HUDEP-2 (cell line): ENCODE measurements around the gene DDB1.

Experiments used
- DNase-seq, 76 experiments: peaks; one replicate each; lab custom pipeline; 2025; ENCODE audit not compliant: unreplicated experiment in 76 of 76; lab: John Stamatoyannopoulos, UW

The DDB1 gene

DNA sequence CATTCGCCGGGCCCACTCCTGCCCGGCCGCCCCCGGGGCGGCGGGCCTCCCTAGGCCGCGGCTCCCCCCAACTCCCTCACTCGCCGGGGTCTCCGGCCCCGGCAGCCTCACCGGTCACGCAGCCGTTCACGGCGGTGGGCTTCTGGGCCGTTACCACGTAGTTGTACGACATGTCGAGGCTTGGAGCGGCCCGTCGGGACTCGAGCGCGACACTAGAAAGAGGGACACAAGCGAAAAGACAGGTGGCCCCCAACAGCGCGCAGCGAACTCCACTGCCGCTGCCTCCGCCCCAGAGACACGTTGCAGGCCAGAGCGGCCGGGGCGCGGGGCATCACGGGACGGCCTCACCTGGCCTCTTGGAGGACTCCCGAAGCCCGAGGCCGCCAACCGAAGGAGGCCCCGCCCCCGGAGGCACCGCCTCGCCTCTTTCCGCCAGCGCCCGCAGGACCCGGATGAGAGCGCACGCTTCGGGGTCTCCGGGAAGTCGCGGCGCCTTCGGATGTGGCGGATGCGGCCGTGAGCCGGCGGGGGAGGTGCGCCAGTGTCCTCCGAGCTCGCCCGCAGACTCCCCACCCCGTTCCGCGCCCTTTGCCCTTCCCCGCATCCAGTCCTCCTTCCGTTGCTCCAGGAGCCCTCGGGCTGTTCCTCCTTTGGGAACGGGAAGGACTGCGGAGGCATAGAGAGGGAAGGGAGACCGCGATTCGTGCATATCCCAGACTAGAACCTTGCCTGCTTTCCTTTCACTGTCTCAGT is at the start of gene DDB1, which contains the start of gene TKFC:
Gene DDB1 (minus strand): TSS at position 309 of the 753 bp plus-strand sequence. CDS start 137 bp downstream, at position 172.
Gene TKFC (plus strand): TSS at position 432 of the 753 bp plus-strand sequence. CDS start 1,501 bp downstream, outside the sequence.
- peak in 74 of 76 experiments; percentile 45 to 95 (median 85) for DNase-seq

DNA sequence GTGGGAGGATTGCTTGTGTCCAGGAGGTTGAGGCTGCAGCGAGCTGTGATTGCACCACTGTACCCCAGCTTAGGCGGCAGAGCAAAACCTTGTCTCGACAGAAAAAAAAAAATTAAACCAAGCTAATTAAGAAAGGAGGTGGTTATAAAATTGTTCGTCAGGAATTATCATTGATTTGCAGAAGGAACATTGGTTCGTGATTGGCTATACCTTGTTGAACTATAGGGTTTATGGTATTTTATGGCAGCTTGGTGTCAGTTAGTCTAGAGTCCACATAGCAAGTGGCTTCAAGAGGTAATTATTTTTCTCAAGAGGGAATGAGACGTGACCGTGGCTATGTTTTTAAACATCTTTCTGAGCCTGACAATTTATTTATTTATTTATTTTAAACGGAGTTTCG is 48.0 kb upstream of the DDB1 start:
- DNase-seq = no peak

DNA sequence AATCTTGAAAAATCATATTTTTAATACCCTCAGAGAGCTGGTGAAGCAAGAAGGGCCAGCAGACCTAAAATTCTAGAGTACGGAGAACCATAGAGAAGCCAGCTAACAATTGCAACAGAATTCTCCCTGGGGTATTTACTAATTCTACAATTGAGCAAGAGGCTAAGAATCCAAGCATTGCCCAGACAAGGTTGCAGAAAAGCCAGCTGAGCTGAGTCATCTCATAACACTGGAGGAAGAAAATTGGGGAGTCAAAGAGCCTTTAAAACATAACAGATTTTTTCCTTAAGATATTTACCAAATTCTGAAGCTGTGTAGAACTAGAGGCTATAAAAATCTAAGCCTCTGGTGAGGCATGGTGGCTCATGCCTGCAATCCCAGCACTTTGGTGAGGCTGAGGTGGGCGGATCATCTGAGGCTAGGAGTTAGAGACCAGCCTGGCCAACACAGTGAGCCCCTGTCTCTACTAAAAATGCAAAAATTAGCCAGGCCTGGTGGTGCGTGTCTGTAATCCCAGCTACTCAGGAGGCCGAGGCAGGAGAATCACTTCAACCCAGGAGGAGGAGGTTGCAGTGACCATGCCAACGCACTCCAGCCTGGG is 45.9 kb upstream of the DDB1 start:
- DNase-seq = no peak

DNA sequence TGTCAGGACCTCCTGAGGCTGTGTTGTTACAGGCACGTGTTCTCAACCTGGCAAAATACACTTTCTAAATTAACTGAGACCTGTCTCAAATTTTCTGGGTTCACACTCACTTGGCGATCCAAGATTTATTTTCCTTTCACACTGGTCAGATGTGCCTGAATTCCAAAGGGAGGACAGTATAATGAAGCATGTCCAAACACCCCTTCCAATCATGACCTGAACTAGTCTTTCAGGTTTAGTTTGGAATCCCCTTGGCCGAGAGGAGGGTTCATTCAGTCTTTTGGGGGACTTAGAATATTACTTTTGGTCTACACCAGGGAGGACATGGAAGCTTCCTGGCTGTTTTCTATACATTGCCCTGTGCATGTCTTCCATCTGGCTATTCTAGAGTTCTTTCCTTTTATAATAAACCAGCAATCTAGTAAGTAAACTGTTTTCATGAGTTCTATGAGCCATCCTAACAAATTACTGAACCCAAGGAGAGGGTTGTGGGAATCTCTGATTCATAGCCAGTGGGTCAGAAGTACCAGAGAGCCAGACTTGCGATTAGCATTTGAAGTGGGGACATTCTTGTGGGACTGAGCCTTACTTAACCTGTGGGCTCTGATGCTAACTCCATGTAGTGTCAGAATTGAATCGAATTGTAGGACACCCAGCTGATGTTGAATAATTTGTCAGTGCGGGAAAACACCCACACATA is 44.7 kb upstream of the DDB1 start:
- DNase-seq = no peak

DNA sequence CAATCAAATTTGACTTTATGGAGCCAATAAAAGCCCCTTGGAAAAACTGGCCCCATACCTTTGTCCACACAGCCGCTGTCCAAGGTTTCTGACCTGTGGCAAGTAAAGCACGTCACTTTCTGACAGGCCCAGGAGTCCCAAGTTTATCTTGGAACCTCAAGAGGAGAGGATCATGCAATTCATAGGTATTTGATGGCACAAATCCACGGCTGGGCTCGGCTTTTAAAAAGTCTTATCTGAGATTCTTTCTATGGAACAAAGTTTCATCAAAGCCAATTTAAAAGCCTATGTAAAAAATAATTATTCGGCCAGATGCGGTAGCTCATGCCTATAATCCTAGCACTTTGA is 42.8 kb upstream of the DDB1 start:
- no peak for DNase-seq

DNA sequence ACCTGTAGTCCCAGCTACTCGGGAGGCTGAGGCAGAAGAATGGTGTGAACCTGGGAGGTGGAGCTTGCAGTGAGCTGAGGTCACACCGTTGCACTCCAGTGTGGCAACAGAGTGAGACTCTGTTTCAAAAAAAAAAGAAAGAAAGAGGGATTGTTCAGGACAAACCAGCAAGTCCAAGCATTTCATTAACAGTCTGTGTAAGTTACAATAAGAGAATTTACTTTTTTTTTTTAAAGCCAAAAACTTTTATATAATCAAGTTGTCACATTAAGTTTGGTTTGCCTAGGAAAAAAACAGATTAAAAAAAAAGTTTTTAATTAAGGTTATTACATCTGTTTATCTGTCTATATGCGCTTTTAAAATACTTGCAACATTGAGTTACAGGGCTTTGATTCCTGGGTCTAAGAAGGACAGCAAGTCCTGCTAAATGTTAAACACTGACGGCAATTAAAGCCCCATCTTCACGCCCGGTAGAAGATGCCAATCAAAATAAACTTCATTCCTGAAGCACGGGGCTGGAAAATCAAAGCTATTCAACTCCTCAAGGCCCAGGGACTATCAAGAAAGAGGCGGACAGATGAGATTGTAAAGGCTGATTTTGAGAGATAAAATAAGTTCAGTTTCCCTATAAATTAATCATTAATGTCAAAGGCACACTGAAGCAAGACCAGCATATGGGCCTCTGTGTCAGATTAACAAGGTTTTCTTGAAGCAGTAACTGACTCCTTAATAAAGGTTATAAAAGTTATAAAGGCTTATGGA is 39.9 kb upstream of the DDB1 start:
- DNase-seq = no peak

DNA sequence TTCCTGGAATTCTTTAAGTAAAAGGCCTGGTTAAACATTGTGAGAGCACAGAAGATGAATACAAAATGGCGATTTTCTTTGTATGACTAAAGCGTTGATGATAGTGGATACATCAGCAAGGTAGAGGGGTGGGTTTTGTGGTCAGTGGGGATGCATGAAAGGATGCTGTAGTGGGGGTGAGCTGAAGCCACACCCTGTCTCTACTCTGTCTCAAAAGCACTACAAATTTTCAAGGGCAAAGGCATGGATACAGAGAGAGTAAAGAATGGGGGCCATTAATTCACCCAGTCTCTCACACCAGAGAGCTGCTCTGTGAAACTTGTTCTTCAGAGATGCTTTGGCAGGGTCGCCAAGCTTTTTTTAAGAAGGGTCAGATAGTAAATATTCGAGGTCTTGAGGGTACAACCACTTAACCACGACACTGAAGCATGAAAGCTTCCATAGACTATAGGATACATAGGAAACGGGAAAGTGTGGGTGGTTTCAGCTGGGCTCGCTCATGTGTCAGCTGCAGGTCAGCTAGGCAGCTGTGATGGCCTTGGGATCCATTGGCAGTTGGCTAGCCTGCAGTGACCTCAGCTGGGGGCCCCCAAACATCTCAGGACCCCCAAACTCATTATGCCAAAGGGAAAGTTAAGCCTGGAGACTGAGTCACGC is 37.6 kb upstream of the DDB1 start:
- DNase-seq = no peak

DNA sequence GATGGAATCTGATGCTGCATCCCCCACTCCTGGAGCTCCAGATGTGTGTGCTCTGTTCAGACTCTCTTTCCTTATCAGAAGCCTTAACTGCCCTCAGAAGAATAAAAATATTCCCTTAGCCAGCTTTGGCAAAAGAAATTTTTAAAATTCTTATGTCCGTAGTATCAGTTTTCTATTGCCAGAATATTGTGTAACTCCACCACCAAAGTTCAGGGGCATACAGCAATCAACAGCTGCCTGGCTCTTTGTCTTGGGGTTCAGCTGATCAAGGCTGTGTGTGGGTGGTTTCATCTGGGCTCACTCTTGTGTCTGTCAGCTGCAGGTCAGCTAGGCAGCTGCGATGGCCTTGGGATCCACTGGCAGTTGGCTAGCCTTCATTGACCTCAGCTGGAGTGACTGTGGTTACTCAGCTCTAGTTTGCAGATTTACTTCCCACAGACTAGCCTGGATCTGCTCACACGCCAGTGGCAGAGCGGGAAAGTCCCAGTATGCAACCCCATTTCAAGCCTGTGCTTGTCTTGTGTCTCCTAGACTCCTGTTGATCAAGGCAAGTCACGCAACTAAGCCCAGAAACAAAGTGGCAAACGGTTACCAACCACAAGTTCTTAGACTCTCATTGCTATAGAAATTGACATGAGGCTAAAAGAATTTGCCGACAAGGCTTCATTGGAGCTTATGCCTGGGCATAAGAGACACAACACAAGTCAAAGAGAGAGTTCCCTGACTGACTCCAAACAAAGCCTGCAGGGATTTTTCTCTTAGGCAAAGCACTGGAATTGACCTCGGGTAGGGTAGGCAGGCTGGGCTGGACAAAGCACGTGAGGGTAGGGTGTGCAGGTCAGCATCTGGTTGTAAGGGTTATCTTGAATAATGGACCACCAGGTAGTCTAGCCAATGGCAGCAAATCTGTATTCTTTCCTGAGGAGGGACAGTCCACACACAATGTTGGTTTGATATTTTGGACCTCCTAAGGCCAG is 36.8 kb upstream of the DDB1 start:
- DNase-seq = no peak

DNA sequence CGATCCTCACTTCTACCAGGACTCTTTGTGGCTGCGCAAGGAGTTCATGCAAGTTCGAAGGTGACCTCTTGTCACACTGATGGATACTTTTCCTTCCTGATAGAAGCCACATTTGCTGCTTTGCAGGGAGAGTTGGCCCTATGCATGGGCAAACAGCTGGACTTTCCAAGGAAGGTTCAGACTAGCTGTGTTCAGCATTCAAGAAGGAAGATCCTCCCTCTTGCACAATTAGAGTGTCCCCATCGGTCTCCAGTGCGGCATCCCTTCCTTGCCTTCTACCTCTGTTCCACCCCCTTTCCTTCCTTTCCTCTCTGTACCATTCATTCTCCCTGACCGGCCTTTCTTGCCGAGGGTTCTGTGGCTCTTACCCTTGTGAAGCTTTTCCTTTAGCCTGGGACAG is 35.7 kb upstream of the DDB1 start:
- no peak for DNase-seq

DNA sequence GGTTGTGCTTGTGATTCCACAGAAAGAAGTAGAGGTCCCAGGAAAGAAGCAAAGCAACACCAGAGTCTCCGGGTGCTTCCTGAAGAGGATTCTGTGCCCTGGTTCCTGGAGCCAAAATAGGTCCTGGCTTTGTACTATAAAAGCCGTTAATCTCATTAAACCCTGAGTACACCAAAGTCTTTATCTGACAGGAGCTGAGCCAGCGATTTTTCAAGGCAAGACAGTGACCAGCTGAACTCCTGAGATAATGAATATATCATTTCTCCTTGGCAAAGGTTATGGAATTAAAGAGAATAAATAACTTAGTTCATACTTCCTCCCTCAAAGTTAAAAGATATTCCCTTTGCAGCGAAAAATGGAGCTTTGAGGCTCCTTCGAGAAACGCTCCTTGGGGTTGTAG is 34.5 kb upstream of the DDB1 start:
- peak in 71 of 76 experiments; percentile 11 to 89 (median 67) for DNase-seq

DNA sequence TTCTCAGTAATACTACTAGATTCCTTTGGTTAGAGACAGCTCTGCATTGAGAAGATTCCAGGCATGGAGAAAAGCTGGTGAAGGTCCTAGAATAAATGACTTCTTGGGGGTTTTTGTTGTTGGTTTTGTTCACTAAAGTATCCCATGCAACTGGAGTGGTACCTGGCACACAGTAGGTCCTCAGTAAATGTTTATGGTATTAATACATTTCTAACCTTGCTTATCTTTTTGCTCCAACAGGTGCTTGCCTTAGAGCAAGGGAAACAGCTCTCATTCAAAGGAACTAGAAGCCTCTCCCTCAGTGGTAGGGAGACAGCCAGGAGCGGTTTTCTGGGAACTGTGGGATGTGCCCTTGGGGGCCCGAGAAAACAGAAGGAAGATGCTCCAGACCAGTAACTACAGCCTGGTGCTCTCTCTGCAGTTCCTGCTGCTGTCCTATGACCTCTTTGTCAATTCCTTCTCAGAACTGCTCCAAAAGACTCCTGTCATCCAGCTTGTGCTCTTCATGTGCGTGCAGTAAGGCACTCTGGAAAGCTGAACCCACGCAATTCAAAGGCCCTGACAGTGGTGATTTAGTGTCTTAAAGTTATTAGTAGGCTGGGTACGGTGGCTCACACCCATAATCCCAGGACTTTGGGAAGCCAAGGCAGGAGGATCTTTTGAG is 31.2 kb upstream of the DDB1 start:
- no peak for DNase-seq

DNA sequence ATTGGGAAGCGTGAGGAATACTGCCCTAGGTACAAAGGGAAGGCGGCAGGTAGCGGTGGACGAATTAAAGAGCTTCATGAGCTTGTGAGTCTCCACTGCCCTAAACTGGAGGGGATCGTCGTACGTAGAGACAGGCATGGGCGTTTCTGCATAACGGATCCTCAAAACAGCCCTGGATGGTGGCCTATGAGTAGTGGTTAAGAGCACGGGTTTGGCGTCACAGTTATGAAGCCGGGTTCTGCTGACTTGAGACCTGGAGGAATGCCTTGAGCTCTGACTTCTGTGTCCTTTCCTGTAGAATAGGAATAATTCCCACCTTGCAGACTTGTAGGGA is 29.6 kb upstream of the DDB1 start:
- DNase-seq = peak in 10 of 76 experiments; percentile 7 to 55 (median 25)

DNA sequence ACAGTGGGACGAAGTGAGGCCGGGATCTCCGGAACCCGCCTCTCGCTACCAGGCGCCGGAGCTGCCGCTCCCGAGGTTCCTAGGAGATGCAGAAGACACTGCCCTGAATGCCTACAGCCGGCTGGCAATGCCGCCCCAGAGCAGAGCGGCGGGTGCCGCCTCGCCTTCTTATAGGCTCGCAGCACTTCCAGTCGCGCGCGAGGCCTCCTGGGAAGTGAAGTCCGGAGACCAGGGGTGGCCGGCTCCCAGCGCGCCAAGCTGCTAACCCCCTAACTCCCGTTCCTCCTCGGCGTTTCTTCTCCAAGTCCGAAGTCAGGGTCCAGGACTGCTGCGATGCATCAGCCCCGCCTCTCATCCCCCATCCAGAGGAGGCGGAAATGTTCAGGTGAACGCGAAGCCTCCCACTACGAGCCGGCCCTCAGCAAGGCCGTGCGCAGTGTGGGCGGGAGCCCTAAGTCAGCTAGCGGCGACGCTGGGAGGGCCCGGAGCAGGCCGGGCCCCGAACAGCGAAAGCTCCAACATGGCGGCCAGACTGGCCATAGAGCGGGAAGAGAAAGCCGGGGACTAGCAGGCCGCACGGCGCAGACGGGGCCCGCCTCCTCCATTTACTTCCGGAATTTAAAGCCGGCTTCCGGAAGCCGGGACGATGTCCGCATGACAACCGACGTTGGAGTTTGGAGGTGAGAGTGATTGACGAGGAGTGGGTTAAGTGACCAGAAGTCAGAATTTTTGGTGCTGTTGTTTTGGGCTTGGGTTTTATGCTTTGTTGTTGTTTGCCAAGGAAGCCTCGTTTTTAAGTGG is 29.0 kb upstream of the DDB1 start, which contains the start of the genes CYB561A3 and TMEM138:
Gene CYB561A3 (minus strand): TSS at position 142 of the 801 bp plus-strand sequence. CDS start 5,169 bp downstream, outside the sequence.
Gene TMEM138 (plus strand): TSS at position 634 of the 801 bp plus-strand sequence. CDS start 2,017 bp downstream, outside the sequence.
- peak in 75 of 76 experiments; percentile 48 to 95 (median 86) for DNase-seq

DNA sequence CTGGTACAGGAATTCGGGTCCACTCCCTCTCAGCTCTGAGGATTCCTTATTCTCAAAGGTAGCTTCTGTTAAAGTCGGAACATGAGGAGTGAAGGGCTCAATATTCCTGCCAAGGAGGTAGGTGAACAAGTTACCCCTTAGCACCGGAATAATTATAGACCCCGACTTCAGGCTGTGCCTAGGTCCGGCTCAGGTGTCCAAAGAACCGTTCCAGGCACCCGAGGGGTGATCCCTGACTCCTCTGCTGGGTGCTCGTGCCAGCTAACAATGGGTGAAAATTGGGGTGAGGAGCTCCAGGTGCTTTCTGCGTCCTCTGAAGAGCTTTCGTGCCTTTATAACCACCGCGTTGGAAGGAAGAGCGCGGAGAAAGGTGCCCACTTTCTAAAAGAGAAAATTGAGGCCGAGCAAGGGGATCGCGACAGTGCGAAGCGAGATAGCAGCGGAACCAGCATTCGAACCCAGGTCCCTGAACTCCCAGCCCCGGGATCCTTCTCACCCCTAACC is 28.4 kb upstream of the DDB1 start:
- DNase-seq = no peak

DNA sequence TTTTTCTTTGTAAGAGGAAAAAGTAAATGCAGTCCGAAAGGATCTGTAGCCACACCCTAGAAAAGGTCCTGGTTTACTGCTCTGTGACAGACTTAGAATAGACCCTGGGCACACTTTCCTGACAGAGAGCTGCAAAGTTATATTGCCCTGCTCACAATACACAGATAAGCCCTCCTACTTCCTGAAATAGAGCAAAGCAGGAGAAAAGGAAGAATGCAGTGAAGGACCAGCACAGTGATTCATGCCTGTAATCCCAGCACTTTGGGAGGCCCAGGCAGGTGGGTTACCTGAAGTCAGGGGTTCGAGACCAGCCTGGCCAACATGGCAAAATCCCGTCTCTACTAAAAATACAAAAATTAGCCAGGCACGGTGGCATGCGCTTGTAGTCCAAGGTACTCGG is 26.6 kb upstream of the DDB1 start:
- peak in 1 of 76 experiments; percentile 10 for DNase-seq

DNA sequence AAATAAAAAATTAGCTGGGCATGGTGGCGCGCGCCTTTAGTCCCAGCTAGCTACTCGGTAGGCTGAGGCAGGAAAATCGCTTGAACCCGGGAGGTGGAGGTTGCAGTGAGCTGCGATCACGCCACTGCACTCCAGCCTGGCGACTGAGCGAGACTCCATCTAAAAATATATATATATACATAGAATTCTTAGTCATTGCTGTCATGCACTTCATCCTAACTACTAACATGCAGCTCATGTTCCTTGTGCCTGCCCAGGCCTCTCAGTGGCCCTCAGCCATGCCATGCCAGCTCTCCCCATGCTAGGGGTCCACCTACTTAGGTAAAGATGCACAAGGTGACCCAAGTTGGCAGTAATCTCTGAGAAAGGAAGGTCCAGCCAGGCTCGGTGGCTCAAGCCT is 25.7 kb upstream of the DDB1 start:
- DNase-seq = no peak

DNA sequence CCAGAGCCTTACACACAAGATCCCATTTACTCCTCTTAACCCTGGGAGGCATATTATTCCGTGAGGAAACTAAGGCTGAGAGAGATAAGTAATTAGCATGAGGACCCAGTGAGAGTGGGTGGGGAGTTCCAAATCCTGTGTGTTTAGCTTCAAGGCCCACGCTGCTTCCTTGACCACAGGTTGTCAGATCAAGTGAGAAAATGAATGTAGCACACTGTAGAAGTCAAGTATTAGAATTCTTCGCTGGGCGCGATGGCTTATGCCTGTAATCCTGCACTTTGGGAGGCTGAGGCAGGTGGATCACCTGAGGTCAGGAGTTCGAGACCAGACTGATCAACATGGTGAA is 25.0 kb upstream of the DDB1 start:
- no peak for DNase-seq
